DND-41 (cell line): Measurements from ENCODE around the gene CLBA1.

Experiments used
- ATAC-seq: fragments of 200-7000 bp; cut with Tn5 transposase; 3 replicates; pipeline ENCODE4 v1.9.1; 2021; ENCODE audit warnings: low read depth; ENCODE audit not compliant: insufficient read depth
- DNase-seq: peaks from one replicate; pipeline ENCODE4 v3.0.0-alpha.2; 2020
- H2AFZ ChIP-seq: 2 replicates; pipeline ENCODE4 v1.6.0; 2012; ENCODE audit warnings: low read depth, low read length
- H3K27ac ChIP-seq: 2 replicates; pipeline ENCODE4 v1.5.1; 2012; ENCODE audit warnings: low read length, inconsistent platforms
- H3K27me3 ChIP-seq: fragments of 200-600 bp; sonication (generic); 2 replicates; pipeline ENCODE4 v1.6.0; 2012; ENCODE audit warnings: low read length, mild to moderate bottlenecking, inconsistent platforms; ENCODE audit not compliant: insufficient read depth, poor library complexity
- H3K36me3 ChIP-seq: 2 replicates; pipeline ENCODE4 v1.5.1; 2012; ENCODE audit warnings: low read length, inconsistent platforms; ENCODE audit not compliant: insufficient read depth
- H3K4me1 ChIP-seq: 2 replicates; pipeline ENCODE4 v1.5.1; 2012; ENCODE audit warnings: mild to moderate bottlenecking, low read length; ENCODE audit not compliant: insufficient read depth
- H3K4me2 ChIP-seq: 2 replicates; pipeline ENCODE4 v1.6.0; 2012; ENCODE audit warnings: mild to moderate bottlenecking, moderate library complexity, low read length, inconsistent platforms; ENCODE audit not compliant: insufficient read depth
- H3K4me3 ChIP-seq, 2 experiments: fragments of 200-600 bp in 1 of 2; shearing (Covaris generic) in 1 of 2; 2 replicates each; pipeline ENCODE4 v1.5.1; 2012 to 2016; ENCODE audit warnings: inconsistent platforms in 2 of 2, low read length in 2 of 2, mild to moderate bottlenecking in 2 of 2, low read depth in 1 of 2, moderate library complexity in 1 of 2
- H3K79me2 ChIP-seq: 2 replicates; pipeline ENCODE4 v1.6.0; 2012; ENCODE audit warnings: low read length, inconsistent platforms; ENCODE audit not compliant: insufficient read depth
- H3K9ac ChIP-seq: 2 replicates; pipeline ENCODE4 v1.6.0; 2012; ENCODE audit warnings: low read depth, mild to moderate bottlenecking, inconsistent platforms, low read length, moderate library complexity
- H3K9me3 ChIP-seq: 2 replicates; pipeline ENCODE4 v1.5.1; 2012; ENCODE audit warnings: low read length, moderate library complexity, mild to moderate bottlenecking, inconsistent platforms; ENCODE audit not compliant: insufficient read depth, severe bottlenecking
- H4K20me1 ChIP-seq: 2 replicates; pipeline ENCODE4 v1.6.0; 2012; ENCODE audit warnings: low read length; ENCODE audit not compliant: insufficient read depth
- EZH2 ChIP-seq: IDR thresholded peaks from 3 replicates; pipeline ENCODE4 v1.6.1; 2012; ENCODE audit warnings: borderline replicate concordance, low read depth, mild to moderate bottlenecking, moderate library complexity, low read length, inconsistent platforms; ENCODE audit not compliant: severe bottlenecking
- TF ChIP-seq, protein P1 (sequence below): IDR thresholded peaks from 2 replicates; pipeline ENCODE4 v1.5.1; 2012; ENCODE audit warnings: borderline replicate concordance, low read length, moderate library complexity, mild to moderate bottlenecking; ENCODE audit not compliant: poor library complexity, severe bottlenecking; ENCODE audit errors: extremely low read depth

CLBA1 gene

GRCh38 chr14:104976198-104977007 is 9.2 kb upstream of the CLBA1 start:
- H3K4me2 ChIP-seq, result no peak overlapping the region
- DNase-seq, result peak; percentile 79
- H3K9me3 ChIP-seq, result no peaks in the 10 kb centered on the region
- TF ChIP-seq, protein P1, sequence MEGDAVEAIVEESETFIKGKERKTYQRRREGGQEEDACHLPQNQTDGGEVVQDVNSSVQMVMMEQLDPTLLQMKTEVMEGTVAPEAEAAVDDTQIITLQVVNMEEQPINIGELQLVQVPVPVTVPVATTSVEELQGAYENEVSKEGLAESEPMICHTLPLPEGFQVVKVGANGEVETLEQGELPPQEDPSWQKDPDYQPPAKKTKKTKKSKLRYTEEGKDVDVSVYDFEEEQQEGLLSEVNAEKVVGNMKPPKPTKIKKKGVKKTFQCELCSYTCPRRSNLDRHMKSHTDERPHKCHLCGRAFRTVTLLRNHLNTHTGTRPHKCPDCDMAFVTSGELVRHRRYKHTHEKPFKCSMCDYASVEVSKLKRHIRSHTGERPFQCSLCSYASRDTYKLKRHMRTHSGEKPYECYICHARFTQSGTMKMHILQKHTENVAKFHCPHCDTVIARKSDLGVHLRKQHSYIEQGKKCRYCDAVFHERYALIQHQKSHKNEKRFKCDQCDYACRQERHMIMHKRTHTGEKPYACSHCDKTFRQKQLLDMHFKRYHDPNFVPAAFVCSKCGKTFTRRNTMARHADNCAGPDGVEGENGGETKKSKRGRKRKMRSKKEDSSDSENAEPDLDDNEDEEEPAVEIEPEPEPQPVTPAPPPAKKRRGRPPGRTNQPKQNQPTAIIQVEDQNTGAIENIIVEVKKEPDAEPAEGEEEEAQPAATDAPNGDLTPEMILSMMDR, result peak; percentile 88
- TF ChIP-seq EZH2, result no peak
- 0 out of 2 replicates have a peak overlapping the region, but pooled peaks have one; percentile 41 for H2AFZ ChIP-seq
- H3K27ac ChIP-seq, result no peak overlapping the region
- H3K9ac ChIP-seq, result no peak overlapping the region
- peaks cover 3% of the 10 kb centered on the region for H4K20me1 ChIP-seq
- no peaks in the 10 kb centered on the region; the same call in 1 of the 2 replicates for H3K4me1 ChIP-seq
- H3K4me3 ChIP-seq, result no peak overlapping the region
- ATAC-seq, result peak; percentile 92
- H3K27me3 ChIP-seq, result no peaks in the 10 kb centered on the region
- H3K79me2 ChIP-seq, result no peaks in the 10 kb centered on the region
- H3K36me3 ChIP-seq, result no peaks in the 10 kb centered on the region

DNA sequence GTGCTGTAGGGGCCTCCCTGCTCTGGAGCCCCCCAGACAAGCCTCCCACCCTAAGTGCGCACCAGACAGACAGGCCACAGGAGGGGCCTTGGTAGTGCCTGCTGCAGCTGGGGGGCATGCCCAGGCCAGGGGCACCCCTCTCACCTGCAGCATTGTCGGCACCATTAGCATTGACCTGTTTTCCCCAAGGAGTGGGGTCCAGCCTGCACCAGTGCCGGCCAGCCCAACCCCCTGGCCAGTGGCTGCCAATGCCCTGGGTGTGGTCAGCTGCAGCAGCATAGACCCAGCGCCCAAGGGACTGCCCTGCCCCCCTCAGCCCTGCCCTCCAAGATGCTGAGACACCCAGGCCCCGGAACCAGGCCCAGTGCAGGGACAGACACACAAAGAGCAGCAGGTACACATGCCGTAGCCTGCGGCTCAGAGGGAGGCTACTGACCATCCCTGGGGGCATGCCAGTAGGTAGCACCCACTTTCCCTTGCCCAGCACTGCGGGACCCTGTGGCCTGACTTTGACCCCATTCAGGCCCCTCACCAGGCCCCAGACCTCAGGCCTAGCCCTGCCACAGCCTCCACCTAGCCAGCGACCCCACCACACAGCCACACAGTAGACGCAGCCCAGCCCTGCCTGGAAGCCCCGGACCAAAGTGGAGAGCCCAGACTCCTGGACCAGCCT is 8.4 kb upstream of the CLBA1 start:
- Histone ChIP-seq H3K79me2 (no peaks in the 10 kb centered on the region), H3K4me1 (no peaks in the 10 kb centered on the region; the same call in 1 of the 2 replicates), H2AFZ (no peak overlapping the region), H4K20me1 (peaks cover 3% of the 10 kb centered on the region), H3K9ac (no peak overlapping the region), H3K36me3 (no peaks in the 10 kb centered on the region), H3K9me3 (no peaks in the 10 kb centered on the region), H3K27me3 (no peaks in the 10 kb centered on the region), H3K4me2 (no peak overlapping the region), H3K27ac (no peak overlapping the region), H3K4me3 (no peak overlapping the region)
- ATAC-seq (no peak), DNase-seq (no peak)
- TF ChIP-seq, protein P1, result no peak
- TF ChIP-seq EZH2, result no peak

DNA sequence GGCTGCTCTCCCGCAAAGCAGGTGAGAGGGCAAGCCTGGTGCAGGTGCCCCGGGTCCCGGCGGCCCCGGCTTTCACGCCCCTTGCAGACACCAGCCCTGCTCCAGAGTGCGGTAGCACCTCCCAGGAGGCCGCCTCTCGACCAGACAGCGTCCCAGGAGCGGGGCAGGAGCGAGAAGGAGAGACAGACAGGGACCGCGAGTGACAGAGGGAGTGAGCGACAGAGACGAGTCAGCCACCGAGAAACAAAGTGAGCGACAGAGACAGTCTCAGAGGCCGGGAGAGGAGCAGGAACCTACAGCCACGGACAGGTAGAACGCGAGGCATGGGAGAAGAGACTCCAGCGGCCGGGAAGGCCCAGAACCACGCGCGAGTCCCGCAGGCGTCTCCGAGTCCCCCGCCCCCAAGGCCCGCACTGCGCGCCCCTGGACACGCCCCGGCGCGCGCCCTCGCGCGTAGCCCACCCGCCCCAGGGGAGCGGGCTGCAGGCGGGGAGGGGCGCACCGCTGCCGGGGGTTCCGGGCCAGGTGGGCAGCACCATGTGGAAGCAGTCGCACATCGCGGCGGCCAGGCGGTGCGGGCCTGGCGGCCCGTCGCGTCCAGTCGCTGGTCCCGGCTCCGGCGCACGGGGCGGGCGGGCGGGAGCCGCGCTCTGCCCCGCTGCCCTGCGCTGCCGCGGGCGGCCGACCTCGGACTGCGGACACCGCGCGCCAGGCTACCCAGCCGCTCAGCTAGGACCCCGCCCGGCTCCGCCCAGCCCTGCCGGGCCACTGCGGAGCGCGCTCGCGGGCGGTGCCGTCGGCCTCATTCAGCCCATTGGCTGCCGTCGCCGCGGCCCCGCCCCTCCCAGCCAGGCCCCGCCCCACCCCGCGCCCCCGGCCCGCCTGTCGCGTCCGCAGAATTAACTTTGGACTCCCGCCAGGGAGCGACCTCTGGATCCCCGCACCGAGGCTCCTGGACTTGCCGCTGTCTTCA is 7.6 kb upstream of the CLBA1 start, which contains the start of gene AHNAK2:
AHNAK2 (minus strand) TSS at position 694 of the 973 bp plus-strand sequence; CDS start at position 557, 137 bp downstream.
- DNase-seq (no peak), ATAC-seq (no peak)
- Histone ChIP-seq H3K36me3 (no peaks in the 10 kb centered on the region), H3K27ac (no peak within 1 kb of the TSS), H3K4me1 (no peaks in the 10 kb centered on the region; the same call in 1 of the 2 replicates), H3K9me3 (no peaks in the 10 kb centered on the region), H3K27me3 (no peaks in the 10 kb centered on the region), H3K79me2 (no peaks in the 10 kb centered on the region), H4K20me1 (peaks cover 3% of the 10 kb centered on the region; the same call in 1 of the 2 replicates), H2AFZ (no peak within 1 kb of the TSS), H3K4me3 (no peak within 1 kb of the TSS), H3K9ac (no peak within 1 kb of the TSS), H3K4me2 (no peak within 1 kb of the TSS)
- TF ChIP-seq, protein P1, result no peak
- TF ChIP-seq EZH2, result no peak
